Measurements from ENCODE around the gene PARD3. TPM values are rescaled to one million over a fixed set of nuclear protein-coding genes. Genes with fewer than 3 reads are reported as not detected.

PARD3 gene
- total and polyA plus RNA-seq, 4 experiments from 2014 or later, result 0.13 to 0.25 TPM; not detected in 2

DNA sequence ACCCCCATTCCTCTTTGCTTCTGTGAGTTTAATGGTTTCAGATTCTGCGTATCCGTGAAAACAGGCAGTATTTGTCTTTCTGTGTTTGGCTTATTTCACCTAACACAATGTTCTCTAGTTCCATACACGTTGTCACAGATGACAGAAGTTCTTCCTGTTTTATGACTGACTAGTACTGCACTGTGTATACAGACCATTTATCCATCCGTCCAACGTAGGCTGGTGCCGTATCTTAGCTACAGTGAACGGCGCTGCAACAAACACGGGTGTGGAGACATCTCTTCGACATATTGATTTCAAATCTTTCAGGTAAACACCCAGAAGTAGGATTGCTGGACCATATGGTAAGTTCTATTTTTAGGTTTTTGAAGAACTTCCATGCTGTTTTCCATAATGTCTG is 181.7 kb downstream of the PARD3 start:
- ChIA-PET CTCF (ENCODE audit: partially characterized antibody) (interaction anchor here (1.6 to 7.8 kb wide), 3 partner anchors 14 to 20 kb away, joined by 6 to 64 read pairs (median 7); no protein-coding TSS in a partner anchor), POLR2A (ENCODE audit: partially characterized antibody) (no interaction called here)
- intact Hi-C loops (cut with micrococcal nuclease), result no loop called here

DNA sequence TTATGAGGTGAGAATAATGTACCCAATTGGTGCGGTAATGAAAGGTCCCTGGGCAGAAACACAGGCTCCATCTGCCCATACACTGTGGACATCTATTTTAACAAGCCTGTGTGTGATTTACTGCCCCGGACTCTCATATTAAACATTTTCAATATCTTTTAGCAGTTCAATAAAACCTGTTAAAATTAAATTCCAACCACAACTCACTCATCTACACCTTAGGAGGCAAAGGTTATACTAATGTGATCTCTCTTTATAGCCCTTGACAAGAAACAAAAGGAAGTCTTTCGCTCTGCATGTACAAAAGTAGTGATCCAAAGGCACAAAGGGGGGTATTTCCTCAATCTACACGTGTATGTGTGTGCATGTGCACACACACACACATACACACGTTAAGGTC is 186.0 kb downstream of the PARD3 start:
- intact Hi-C loops (cut with micrococcal nuclease), result no loop called here
- Histone ChIP-seq H3K4me1 (ENCODE audit: insufficient read depth, low read length) (no peaks in the 10 kb centered on the region), H3K27me3 (ENCODE audit: insufficient read depth, low read length) (no peaks in the 10 kb centered on the region), H3K36me3 (ENCODE audit: insufficient read depth, low read length) (no peaks in the 10 kb centered on the region), H3K4me3 (ENCODE audit: low read length in 2 of 2) (no peak overlapping the region), H3K27ac (ENCODE audit: low read depth, low read length) (no peak overlapping the region), H3K9me3 (ENCODE audit: control insufficient read depth in 1 of 2, low read length in 2 of 2) (no peaks in the 10 kb centered on the region)
- Mint-ChIP-seq H3K9me3 (no peaks in the 10 kb centered on the region), H3K27me3 (peaks cover 6 to 15% of the 10 kb centered on the region in 2 donors), H3K27ac (no peak overlapping the region), H3K4me3 (no peak overlapping the region), H3K4me1 (no peaks in the 10 kb centered on the region), H3K36me3 (no peaks in the 10 kb centered on the region)
- no peak for DNase-seq
- ChIA-PET CTCF (ENCODE audit: partially characterized antibody) (interaction anchor here (1.2 kb wide), 1 partner anchor 9 kb away, joined by 6 read pairs; no protein-coding TSS in a partner anchor), POLR2A (ENCODE audit: partially characterized antibody) (no interaction called here)

More for the DNA sequence above, 181.7 kb downstream of the PARD3 start:
- H3K36me3 ChIP-seq (ENCODE audit: insufficient read depth, low read length), result no peaks in the 10 kb centered on the region
- no peak overlapping the region for H3K4me3 Mint-ChIP-seq
- peaks cover 3 to 11% (median 7%) of the 10 kb centered on the region in 4 donors for H3K4me1 Mint-ChIP-seq
- no peaks in the 10 kb centered on the region for H3K4me1 ChIP-seq (ENCODE audit: insufficient read depth, low read length)
- H3K36me3 Mint-ChIP-seq, result no peaks in the 10 kb centered on the region
- peaks cover 0 to 7% of the 10 kb centered on the region in 2 donors for H3K27me3 Mint-ChIP-seq
- no peaks in the 10 kb centered on the region for H3K27me3 ChIP-seq (ENCODE audit: insufficient read depth, low read length)
- no peaks in the 10 kb centered on the region for H3K9me3 ChIP-seq (ENCODE audit: control insufficient read depth in 1 of 2, low read length in 2 of 2)
- H3K9me3 Mint-ChIP-seq, result no peaks in the 10 kb centered on the region
- no peak for DNase-seq
- H3K4me3 ChIP-seq (ENCODE audit: low read length in 2 of 2), result no peak overlapping the region
- H3K27ac Mint-ChIP-seq, result no peak overlapping the region
- no peak overlapping the region for H3K27ac ChIP-seq (ENCODE audit: low read depth, low read length)

DNA sequence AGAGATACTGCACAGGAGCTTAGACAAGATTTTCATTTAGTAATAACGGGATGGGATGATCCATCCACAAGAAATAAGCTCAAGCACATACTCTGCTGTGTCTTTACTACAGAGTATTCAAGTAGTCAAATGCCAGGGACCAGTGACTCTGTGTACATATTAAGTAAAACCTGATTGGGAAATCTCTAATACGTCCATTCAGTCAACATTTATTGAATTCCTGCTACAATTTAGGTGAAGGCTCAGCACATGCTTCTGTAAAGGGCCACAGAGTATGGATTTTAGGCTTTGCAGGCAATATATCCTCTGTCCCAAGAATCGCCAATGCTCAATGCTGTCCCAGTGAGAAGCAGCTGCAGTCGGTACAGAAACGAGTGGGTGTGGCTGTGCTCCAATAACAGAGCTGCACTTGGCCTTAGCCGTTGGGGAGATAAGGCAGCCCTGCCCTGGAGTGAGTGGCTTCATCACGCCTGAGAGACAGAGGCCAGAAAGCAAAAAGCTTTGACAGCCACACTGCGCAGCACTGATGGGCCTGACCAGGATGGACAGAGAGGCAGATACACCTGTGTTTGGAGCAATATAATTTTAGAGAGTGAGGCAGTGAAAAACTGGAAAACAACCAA is 186.8 kb downstream of the PARD3 start:
- Mint-ChIP-seq H3K36me3 (no peaks in the 10 kb centered on the region), H3K4me3 (no peak overlapping the region), H3K27me3 (peaks cover 6 to 15% of the 10 kb centered on the region in 2 donors), H3K9me3 (no peaks in the 10 kb centered on the region), H3K4me1 (no peaks in the 10 kb centered on the region), H3K27ac (no peak overlapping the region)
- no peaks in the 10 kb centered on the region for H3K36me3 ChIP-seq (ENCODE audit: insufficient read depth, low read length)
- H3K27me3 ChIP-seq (ENCODE audit: insufficient read depth, low read length), result no peaks in the 10 kb centered on the region
- H3K9me3 ChIP-seq (ENCODE audit: control insufficient read depth in 1 of 2, low read length in 2 of 2), result no peaks in the 10 kb centered on the region
- H3K4me1 ChIP-seq (ENCODE audit: insufficient read depth, low read length), result no peaks in the 10 kb centered on the region
- intact Hi-C loops (cut with micrococcal nuclease), result no loop called here
- H3K27ac ChIP-seq (ENCODE audit: low read depth, low read length), result no peak overlapping the region
- no peak for DNase-seq
- ChIA-PET CTCF (ENCODE audit: partially characterized antibody) (interaction anchor here (1.4 to 2.7 kb wide), 2 partner anchors 9 to 11 kb away, joined by 4 to 13 read pairs; no protein-coding TSS in a partner anchor), POLR2A (ENCODE audit: partially characterized antibody) (no interaction called here)
- no peak overlapping the region for H3K4me3 ChIP-seq (ENCODE audit: low read length in 2 of 2)

DNA sequence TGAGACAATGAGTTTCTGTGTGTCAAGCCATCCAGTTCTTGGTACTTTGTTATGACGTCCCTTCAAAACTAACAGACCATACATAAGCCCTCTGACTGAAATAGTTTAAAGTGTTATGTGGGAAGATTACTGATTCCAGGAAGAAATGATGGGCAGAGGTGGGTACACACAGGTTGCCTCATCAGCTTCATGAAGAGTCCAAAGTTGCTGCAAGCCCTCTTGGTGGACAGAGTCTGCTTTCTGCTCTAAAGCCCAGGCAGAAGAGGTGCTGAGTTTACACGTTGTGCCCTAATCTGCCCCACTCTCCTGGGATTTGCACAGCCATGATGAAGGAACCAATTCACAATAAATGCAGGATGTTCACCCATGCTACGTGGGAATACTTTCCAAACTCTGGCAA is 187.4 kb downstream of the PARD3 start:
- POLR2A ChIA-PET (ENCODE audit: partially characterized antibody), result no interaction called here
- H3K9me3 Mint-ChIP-seq, result no peaks in the 10 kb centered on the region

DNA sequence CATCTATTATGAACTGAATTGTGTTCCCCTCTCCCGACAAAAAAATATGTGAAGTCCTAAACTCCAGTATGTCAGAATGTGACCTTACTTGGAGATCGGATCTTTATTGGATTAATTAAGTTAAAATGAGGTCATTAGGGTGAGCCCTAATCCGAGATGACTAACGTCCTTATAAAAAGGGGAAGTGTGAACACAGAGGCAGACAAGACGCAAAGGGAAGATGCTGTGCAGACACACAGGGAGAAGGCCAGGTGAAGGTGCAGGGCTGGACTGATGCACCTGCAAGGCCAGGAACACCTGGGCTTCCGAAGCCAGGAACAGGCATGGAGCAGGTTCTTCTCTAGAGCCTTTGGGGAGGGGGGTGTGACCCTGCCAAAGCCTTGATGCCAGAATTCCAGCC is 187.8 kb downstream of the PARD3 start:
- Histone ChIP-seq H3K27ac (ENCODE audit: low read depth, low read length) (no peak overlapping the region), H3K4me1 (ENCODE audit: insufficient read depth, low read length) (no peaks in the 10 kb centered on the region), H3K27me3 (ENCODE audit: insufficient read depth, low read length) (no peaks in the 10 kb centered on the region), H3K9me3 (ENCODE audit: control insufficient read depth in 1 of 2, low read length in 2 of 2) (no peaks in the 10 kb centered on the region), H3K36me3 (ENCODE audit: insufficient read depth, low read length) (no peaks in the 10 kb centered on the region), H3K4me3 (ENCODE audit: low read length in 2 of 2) (no peak overlapping the region)
- ChIA-PET POLR2A (ENCODE audit: partially characterized antibody) (no interaction called here), CTCF (ENCODE audit: partially characterized antibody) (interaction anchor here (1.4 to 2.7 kb wide), 2 partner anchors 10 to 12 kb away, joined by 4 to 13 read pairs; no protein-coding TSS in a partner anchor)
- no peak overlapping the region for H3K27ac Mint-ChIP-seq
- H3K27me3 Mint-ChIP-seq, result peaks cover 6 to 15% of the 10 kb centered on the region in 2 donors
- intact Hi-C loops (cut with micrococcal nuclease), result no loop called here
- H3K36me3 Mint-ChIP-seq, result no peaks in the 10 kb centered on the region
- no peaks in the 10 kb centered on the region for H3K4me1 Mint-ChIP-seq
- H3K9me3 Mint-ChIP-seq, result no peaks in the 10 kb centered on the region
- no peak overlapping the region for H3K4me3 Mint-ChIP-seq
- DNase-seq, result no peak

More for the DNA sequence above, 187.4 kb downstream of the PARD3 start:
- peaks cover 6 to 15% of the 10 kb centered on the region in 2 donors for H3K27me3 Mint-ChIP-seq
- H3K27ac Mint-ChIP-seq, result no peak overlapping the region
- Histone ChIP-seq H3K27ac (ENCODE audit: low read depth, low read length) (no peak overlapping the region), H3K9me3 (ENCODE audit: control insufficient read depth in 1 of 2, low read length in 2 of 2) (no peaks in the 10 kb centered on the region), H3K36me3 (ENCODE audit: insufficient read depth, low read length) (no peaks in the 10 kb centered on the region), H3K4me1 (ENCODE audit: insufficient read depth, low read length) (no peaks in the 10 kb centered on the region), H3K27me3 (ENCODE audit: insufficient read depth, low read length) (no peaks in the 10 kb centered on the region), H3K4me3 (ENCODE audit: low read length in 2 of 2) (no peak overlapping the region)
- no peaks in the 10 kb centered on the region for H3K36me3 Mint-ChIP-seq
- intact Hi-C loops (cut with micrococcal nuclease), result no loop called here
- no peaks in the 10 kb centered on the region for H3K4me1 Mint-ChIP-seq
- no peak for DNase-seq
- CTCF ChIA-PET (ENCODE audit: partially characterized antibody), result interaction anchor here (1.4 to 2.7 kb wide), 2 partner anchors 9 to 11 kb away, joined by 4 to 13 read pairs; no protein-coding TSS in a partner anchor
- no peak overlapping the region for H3K4me3 Mint-ChIP-seq

DNA sequence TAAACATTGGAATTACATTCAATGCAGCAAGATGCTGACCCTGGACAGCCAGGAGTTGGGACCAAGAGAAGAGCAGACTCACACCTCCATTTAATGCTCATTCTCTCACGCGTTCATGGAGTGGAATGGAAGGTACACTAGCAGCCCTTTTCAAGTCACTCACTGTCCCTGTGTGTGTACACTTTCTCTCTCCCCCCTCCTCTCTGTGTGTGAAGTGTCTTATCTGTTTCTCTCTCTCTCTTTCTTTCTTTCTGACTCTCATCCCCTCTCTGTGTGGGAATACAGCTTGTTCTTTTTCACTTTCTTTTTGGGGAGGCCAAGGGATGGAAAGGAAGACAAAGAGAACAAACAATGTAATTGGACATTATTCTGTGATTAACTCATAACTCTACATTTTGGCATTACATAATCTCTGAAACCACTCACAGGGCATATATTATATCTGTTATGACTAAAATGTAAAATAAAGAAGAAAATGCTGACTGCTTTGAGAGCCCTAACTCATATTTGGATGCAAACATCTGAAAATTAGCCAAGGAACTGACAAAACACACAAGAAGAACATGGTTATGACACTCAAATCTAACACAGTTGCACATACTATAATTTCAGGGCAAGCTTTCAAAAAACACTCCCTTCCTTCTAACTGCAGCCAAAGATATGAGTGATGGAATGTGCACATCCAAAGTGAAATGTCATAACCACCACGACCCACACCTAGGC is 188.8 kb downstream of the PARD3 start:
- Histone ChIP-seq H3K36me3 (ENCODE audit: insufficient read depth, low read length) (no peaks in the 10 kb centered on the region), H3K27ac (ENCODE audit: low read depth, low read length) (no peak overlapping the region), H3K4me1 (ENCODE audit: insufficient read depth, low read length) (no peaks in the 10 kb centered on the region), H3K9me3 (ENCODE audit: control insufficient read depth in 1 of 2, low read length in 2 of 2) (no peaks in the 10 kb centered on the region), H3K4me3 (ENCODE audit: low read length in 2 of 2) (no peak overlapping the region), H3K27me3 (ENCODE audit: insufficient read depth, low read length) (no peaks in the 10 kb centered on the region)
- DNase-seq, result no peak
- no peak overlapping the region for H3K4me3 Mint-ChIP-seq
- H3K27ac Mint-ChIP-seq, result no peak overlapping the region
- no peaks in the 10 kb centered on the region for H3K4me1 Mint-ChIP-seq
- peaks cover 6 to 13% of the 10 kb centered on the region in 2 donors for H3K27me3 Mint-ChIP-seq
- CTCF ChIA-PET (ENCODE audit: partially characterized antibody), result interaction anchor here (1.5 to 3.6 kb wide), 3 partner anchors 8 to 13 kb away, joined by 4 to 14 read pairs (median 13); no protein-coding TSS in a partner anchor
- POLR2A ChIA-PET (ENCODE audit: partially characterized antibody), result no interaction called here
- intact Hi-C loops (cut with micrococcal nuclease), result no loop called here
- H3K9me3 Mint-ChIP-seq, result no peaks in the 10 kb centered on the region
- H3K36me3 Mint-ChIP-seq, result no peaks in the 10 kb centered on the region

DNA sequence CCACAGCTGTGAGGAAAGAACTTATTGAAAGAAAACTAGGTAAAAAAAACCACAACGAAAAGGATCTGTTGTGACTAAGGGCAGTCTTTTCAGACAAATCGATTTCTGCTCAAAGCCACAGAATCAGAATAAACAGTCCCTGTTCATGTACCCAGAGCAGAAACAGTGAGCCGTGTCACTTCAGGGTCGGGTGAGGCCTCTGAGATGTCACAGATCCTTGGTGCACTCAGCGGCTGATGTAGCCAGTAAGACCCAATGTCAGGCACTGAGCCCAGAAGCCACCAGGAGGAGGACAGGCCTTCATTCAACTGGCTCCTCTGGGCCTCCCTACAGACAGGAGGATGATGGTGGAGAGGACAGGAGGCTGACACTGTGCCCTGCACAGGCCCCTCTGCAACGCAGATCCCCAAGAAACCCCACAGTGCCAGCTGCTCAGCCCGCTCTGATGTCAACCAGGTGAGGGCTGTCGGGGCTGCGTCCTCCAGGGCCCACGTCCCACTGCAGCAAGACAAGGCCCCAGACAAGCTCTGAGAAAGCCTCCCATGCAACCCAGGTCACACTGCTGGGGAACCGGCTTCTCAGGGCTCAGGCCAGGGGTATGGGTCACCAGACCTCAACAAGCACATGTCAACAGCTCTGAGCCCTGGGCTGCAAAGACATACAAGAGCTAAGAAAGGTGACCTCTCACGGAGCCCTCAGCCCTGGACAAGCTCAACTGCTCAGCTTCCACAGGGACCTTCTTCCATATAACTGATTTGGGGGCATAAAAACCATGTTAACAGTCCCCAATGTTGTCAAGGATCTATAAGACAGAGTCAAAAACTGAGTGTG is 190.6 kb downstream of the PARD3 start:
- DNase-seq, result no peak
- Mint-ChIP-seq H3K36me3 (no peaks in the 10 kb centered on the region), H3K4me1 (no peaks in the 10 kb centered on the region), H3K4me3 (no peak overlapping the region), H3K27ac (no peak overlapping the region), H3K27me3 (peaks cover 6 to 8% of the 10 kb centered on the region in 2 donors), H3K9me3 (no peaks in the 10 kb centered on the region)
- Histone ChIP-seq H3K27ac (ENCODE audit: low read depth, low read length) (no peak overlapping the region), H3K27me3 (ENCODE audit: insufficient read depth, low read length) (no peaks in the 10 kb centered on the region), H3K4me1 (ENCODE audit: insufficient read depth, low read length) (no peaks in the 10 kb centered on the region), H3K4me3 (ENCODE audit: low read length in 2 of 2) (no peak overlapping the region), H3K36me3 (ENCODE audit: insufficient read depth, low read length) (no peaks in the 10 kb centered on the region), H3K9me3 (ENCODE audit: control insufficient read depth in 1 of 2, low read length in 2 of 2) (no peaks in the 10 kb centered on the region)
- CTCF ChIA-PET (ENCODE audit: partially characterized antibody), result interaction anchor here (3.6 kb wide), 1 partner anchor 13 kb away, joined by 14 read pairs; no protein-coding TSS in a partner anchor
- intact Hi-C loops (cut with micrococcal nuclease), result no loop called here
- POLR2A ChIA-PET (ENCODE audit: partially characterized antibody), result no interaction called here

Measured in CD4-positive, alpha-beta memory T cell (primary cell).